Stimulated activated CD8-positive, alpha-beta memory T cell treated with anti-CD3 and anti-CD28 coated beads, Interleukin-15, amount 100 ng/mL, for 1 hour (primary cell): Measurements from ENCODE around the gene TMEM200B.
A peak's percentile ranks its signal among the peaks of the same experiment; 100 is the strongest.
"Not testable (repeated sequence)": the region's sequence is repeated elsewhere in the genome, so short reads cannot be mapped to it uniquely, and the experiment has no call there.

Source experiments
- DNase-seq: peaks from one replicate; pipeline ENCODE4 v3.0.0-alpha.2; 2020; ENCODE audit warnings: low read depth

TMEM200B gene

GRCh38 chr1:29133861-29134694, 10.4 kb upstream of the TMEM200B start:
- DNase-seq, result no peak

- DNase-seq, result not testable (repeated sequence)
Observed at GRCh38 chr1:29131056-29131455, 7.4 kb upstream of the TMEM200B start.

- DNase-seq, result no peak
Observed at GRCh38 chr1:29129916-29130315, 6.2 kb upstream of the TMEM200B start.

- DNase-seq, result no peak
Observed at GRCh38 chr1:29128739-29129138, 5.0 kb upstream of the TMEM200B start.

- no peak for DNase-seq
Observed at GRCh38 chr1:29126198-29126597, 2.5 kb upstream of the TMEM200B start.

- DNase-seq, result no peak
Observed at GRCh38 chr1:29125788-29126187, 2.1 kb upstream of the TMEM200B start.

GRCh38 chr1:29125237-29125641, 1.5 kb upstream of the TMEM200B start:
- no peak for DNase-seq

GRCh38 chr1:29124366-29125236, 898 bp upstream of the TMEM200B start:
- DNase-seq, result peak; percentile 39

- DNase-seq, result no peak
Observed at GRCh38 chr1:29123053-29123886, 433 bp downstream of the TMEM200B start.

GRCh38 chr1:29122682-29123052, 1.0 kb downstream of the TMEM200B start:
- no peak for DNase-seq

- no peak for DNase-seq
Observed at GRCh38 chr1:29121936-29122681, 1.6 kb downstream of the TMEM200B start.

GRCh38 chr1:29121516-29121935, 2.2 kb downstream of the TMEM200B start:
- DNase-seq, result no peak

- peak; percentile 34 for DNase-seq
Observed at GRCh38 chr1:29120947-29121485, 2.7 kb downstream of the TMEM200B start.

GRCh38 chr1:29120367-29120766, 3.3 kb downstream of the TMEM200B start:
- DNase-seq, result no peak

- no peak for DNase-seq
Observed at GRCh38 chr1:29119121-29119929, 4.4 kb downstream of the TMEM200B start.

- no peak for DNase-seq
Observed at GRCh38 chr1:29117381-29117780, 6.3 kb downstream of the TMEM200B start.

- DNase-seq, result no peak
Observed at GRCh38 chr1:29114654-29115053, 9.0 kb downstream of the TMEM200B start.

- DNase-seq, result no peak
Observed at GRCh38 chr1:29113413-29114117, 10.1 kb downstream of the TMEM200B start.

- DNase-seq, result no peak
Observed at GRCh38 chr1:29112705-29113412, 10.8 kb downstream of the TMEM200B start.
